HG02938 (cell line): ENCODE results near the gene STAT5A.
"Not testable (repeated sequence)": the region's sequence is repeated elsewhere in the genome, so short reads cannot be mapped to it uniquely, and the experiment has no call there.

Source experiments
- ATAC-seq: cut with Tn5 transposase; IDR thresholded peaks from one replicate; pipeline ENCODE4 v1.9.1; 2021; ENCODE audit warnings: mild to moderate bottlenecking, moderate library complexity; ENCODE audit not compliant: unreplicated experiment

Gene STAT5A

DNA sequence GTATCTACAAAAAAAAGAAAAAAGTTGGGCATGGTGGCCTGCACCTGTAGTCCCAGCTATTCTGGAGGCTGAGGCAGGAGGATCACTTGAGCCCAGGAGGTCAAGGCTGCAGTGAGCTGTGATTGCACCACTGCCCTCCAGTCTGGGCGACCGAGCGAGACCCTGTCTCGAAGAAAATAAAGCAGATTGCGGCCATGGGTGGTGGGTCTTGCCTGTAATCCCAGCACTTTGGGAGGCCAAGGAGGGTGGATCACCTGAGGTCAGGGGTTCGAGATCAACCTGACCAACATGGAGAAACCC, 16.7 kb downstream of the STAT5A start:
- not testable (repeated sequence) for ATAC-seq

DNA sequence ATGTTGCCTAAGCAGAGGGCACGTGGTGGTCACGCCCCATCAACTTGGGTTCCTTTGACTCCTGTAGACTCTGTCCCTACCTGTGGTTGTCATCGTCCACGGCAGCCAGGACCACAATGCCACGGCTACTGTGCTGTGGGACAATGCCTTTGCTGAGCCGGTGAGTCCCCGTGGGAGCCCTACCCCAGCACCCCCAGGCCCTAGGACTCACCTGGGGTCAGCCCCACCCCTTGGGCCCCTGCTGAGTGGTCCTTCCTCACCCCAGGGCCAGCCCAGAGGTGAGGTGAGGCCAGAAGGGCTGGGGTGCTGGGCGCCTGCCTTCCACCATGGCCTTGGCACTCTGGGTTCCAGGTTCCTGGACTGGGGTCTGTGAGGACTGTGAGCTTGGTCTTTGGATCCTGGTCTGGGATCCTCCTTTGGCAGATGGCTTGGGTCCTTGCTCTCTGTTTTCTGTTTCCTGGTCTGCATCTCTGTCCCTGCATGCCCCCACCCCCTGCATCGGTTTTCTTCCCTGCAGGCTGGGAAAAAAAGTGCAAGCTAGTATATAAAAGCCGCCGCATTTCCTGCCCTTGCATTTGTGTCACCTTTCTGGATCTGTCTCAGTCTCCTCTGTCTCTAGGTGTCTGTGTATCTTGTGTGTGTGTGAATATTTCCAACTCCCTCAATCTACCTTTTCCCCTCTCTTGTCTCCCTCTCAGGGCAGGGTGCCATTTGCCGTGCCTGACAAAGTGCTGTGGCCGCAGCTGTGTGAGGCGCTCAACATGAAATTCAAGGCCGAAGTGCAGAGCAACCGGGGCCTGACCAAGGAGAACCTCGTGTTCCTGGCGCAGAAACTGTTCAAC, 17.5 kb downstream of the STAT5A start:
- no peak for ATAC-seq

DNA sequence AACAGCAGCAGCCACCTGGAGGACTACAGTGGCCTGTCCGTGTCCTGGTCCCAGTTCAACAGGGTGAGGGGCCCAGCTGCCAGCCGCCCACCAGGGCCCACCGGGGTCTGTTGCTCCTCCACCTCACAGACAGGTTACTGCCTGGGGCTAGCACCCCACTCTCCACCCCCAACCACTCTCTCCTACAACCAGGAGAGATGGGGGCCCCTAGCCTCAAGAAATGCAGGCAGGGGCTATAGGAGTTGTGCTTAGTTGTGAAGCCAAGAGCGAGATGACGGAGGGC, 18.0 kb downstream of the STAT5A start:
- no peak for ATAC-seq

DNA sequence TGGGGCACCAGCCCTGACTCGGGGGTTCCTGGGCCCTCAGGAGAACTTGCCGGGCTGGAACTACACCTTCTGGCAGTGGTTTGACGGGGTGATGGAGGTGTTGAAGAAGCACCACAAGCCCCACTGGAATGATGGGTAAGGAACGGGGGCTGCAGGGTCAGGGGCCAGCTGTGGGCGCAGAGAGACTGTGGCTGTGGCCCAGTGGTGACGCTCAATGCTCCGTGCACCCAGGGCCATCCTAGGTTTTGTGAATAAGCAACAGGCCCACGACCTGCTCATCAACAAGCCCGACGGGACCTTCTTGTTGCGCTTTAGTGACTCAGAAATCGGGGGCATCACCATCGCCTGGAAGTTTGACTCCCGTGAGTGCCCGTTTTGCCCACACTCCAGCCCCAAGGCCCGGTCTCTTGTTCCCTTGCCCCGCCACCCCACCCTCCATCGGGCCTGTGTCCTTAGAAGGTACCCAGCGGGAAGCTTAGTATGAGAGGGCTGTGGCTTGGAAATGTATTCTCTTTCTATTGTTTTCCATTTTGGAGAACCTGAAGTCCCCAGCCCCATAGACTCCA, 19.1 kb downstream of the STAT5A start:
- ATAC-seq, result no peak

DNA sequence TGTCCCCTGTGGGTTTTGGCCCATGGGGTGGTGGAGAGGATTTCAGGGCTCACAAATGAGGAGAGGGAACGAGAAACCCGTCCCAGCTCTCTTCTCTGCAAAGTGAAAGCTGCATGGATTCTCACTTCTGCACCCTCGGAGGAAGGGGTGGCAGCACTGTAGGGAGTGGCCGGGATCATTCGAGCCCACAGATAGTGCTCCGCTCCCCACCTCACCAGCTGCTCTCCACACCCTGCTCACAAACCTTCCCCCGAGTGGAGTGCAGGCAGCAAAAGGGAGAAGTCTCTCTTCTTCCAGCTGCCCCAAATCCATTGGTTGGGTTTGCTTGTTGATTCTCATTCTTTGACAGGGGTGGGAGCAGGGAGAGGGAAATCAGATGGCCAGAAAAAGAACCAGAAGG, 20.1 kb downstream of the STAT5A start:
- no peak for ATAC-seq

DNA sequence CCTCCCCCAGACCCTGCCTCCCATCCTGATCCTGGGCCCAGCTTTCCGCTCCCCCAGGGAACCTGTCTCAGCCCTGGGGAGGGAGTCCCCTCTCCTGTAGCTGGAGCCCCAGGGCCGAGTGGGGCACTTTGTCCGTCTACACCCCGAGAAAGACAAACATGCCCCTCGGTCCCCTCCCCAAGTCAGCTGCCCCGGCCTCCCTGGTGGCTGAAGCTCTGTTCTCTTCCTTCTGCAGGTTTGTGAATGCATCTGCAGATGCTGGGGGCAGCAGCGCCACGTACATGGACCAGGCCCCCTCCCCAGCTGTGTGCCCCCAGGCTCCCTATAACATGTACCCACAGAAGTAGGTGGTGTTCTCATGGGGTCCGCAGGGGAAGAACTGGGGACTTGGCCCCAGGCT, 20.8 kb downstream of the STAT5A start:
- no peak for ATAC-seq

DNA sequence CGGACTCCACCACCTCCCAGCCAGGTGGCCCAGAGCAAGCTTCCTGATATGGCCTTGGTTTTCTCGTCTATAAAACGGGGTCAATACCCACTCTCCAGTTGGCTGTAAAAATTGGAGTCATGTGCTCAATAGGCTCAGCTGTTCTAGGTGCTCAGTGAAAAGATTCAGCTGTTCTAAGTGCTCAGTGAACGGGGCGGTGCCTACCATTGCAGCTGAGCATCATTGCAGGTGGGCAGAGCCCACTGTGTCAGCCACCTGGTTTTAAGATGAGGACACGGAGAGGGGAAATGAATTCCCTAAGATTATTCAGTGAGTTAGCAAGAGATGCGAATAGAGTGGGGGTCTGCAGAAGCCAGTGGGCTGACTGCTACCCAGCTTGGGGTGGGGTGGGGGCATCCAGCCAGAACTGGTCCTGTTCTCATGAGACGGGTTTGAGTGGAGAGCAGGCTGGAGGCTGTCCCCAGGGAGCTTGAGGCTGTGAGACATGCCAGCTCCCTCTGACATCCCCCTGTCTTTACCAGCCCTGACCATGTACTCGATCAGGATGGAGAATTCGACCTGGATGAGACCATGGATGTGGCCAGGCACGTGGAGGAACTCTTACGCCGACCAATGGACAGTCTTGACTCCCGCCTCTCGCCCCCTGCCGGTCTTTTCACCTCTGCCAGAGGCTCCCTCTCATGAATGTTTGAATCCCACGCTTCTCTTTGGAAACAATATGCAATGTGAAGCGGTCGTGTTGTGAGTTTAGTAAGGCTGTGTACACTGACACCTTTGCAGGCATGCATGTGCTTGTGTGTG, 21.9 kb downstream of the STAT5A start:
- no peak for ATAC-seq

DNA sequence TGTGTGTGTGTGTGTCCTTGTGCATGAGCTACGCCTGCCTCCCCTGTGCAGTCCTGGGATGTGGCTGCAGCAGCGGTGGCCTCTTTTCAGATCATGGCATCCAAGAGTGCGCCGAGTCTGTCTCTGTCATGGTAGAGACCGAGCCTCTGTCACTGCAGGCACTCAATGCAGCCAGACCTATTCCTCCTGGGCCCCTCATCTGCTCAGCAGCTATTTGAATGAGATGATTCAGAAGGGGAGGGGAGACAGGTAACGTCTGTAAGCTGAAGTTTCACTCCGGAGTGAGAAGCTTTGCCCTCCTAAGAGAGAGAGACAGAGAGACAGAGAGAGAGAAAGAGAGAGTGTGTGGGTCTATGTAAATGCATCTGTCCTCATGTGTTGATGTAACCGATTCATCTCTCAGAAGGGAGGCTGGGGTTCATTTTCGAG, 22.5 kb downstream of the STAT5A start:
- no peak for ATAC-seq

DNA sequence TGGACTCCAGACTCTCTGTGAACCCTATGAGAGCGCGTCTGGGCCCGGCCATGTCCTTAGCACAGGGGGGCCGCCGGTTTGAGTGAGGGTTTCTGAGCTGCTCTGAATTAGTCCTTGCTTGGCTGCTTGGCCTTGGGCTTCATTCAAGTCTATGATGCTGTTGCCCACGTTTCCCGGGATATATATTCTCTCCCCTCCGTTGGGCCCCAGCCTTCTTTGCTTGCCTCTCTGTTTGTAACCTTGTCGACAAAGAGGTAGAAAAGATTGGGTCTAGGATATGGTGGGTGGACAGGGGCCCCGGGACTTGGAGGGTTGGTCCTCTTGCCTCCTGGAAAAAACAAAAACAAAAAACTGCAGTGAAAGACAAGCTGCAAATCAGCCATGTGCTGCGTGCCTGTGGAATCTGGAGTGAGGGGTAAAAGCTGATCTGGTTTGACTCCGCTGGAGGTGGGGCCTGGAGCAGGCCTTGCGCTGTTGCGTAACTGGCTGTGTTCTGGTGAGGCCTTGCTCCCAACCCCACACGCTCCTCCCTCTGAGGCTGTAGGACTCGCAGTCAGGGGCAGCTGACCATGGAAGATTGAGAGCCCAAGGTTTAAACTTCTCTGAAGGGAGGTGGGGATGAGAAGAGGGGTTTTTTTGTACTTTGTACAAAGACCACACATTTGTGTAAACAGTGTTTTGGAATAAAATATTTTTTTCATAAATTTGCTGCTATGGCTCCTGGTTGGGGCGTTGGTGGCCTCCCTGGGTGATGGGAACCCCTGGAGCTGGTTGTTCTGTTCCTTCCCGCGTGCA, 23.1 kb downstream of the STAT5A start:
- ATAC-seq, result no peak

DNA sequence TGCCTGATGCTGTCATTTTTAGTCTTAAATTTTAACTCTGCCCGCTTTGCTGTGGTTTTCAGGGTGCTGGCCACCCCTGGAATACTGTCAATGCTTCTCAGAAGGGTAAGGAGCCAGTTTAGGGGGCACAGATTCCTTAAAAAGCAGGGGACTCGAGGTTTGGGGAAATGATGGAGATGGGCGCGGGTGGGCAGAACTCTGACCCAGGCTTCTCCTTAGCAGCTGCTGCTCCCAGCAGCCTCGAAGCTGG, 23.7 kb downstream of the STAT5A start:
- no peak for ATAC-seq

DNA sequence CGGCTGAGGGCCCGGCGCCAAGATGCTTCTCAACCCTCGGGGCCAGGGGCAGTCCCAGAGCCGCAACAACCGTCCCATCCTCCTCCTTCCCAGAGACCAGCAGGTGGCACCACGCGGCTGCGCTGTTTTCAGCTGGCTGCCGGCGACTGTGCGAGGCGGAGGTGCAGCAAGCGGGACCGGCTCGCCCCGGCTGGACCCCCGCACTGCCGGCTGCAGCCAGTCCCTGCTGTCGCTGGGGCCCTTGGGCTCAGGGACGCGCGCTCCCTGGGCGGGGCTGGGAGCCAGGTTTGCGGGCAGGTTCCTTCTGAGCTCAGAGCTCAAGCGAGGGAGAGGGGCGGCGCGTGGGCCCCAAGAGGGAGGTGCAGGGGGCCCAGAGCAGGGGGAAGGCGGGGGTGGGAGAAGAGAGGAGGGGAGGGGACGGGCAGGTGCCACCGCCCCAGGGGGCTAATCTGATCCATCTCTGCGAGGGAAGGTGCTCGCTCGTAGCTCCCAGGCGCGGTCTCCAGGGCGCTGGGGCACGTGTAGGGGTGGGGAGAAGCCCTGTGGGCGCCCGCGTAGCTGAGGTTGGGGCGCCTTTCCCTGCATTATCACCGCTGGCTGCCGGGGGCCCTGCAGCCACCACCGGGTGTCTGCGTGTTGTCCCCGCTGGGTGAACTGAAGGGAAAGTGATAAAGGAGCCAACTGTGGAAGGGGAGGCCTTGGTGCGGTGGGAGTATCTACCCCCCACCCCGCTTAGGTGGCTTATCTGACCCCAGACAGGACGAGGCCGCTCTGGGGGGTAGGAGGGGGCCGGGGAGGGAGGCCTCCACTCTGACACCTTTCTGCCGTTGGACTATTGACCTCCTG, 24.2 kb downstream of the STAT5A start:
- no peak for ATAC-seq

DNA sequence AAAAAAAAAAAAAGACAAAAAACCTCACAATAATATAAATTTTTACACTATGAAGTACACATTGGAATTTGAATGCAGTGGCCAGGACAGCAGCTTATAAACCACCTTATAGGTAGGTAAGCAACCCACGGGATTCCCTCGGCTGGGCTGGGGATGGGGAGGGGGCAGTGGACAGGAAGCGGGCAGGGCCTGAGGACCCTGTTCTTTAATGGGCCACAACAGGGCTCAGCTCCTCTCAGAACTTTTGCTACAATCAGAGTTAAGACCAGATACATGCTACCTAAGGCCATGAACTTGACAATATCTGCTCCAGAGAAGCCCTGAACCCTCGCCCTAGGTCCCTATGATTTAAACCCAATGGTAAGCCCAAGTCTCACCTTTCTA, 25.1 kb downstream of the STAT5A start:
- ATAC-seq, result no peak

DNA sequence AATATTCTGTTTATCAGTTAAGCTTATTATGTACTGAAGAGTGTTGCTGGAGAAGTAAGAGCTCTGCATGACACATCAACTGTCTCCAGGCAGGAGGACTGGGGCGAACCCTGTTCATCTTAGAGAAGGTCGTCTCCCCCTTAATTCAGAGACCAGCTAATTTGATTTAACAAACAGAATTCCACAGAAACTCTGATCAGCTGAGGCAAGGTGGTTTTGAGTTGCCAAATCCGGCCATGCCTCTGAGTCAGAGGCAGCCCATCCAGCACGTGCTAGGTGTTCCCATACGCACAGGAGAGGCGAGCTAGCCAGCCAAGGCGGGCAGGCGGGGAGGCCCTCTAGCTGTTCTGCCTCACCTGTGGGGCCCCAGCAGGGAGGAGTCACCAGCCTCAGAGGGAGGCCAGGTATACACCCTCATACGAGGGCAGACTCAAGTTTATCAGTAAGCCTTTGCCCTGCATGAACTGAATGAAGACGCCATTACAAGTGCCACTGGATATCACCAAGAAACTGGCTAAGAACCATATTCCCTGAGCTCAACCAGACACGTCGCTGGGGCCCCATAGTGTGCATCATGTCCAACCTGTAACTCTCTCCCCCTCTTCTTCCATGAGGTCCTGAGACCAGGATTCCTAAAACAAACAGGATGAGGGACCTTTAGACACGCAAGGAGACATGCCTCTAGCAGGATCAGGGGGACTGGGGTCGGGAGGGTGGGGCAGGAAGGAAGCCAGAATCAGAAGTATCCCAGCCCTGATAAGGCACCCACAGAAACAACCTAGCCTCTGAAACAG, 25.7 kb downstream of the STAT5A start:
- ATAC-seq, result no peak

DNA sequence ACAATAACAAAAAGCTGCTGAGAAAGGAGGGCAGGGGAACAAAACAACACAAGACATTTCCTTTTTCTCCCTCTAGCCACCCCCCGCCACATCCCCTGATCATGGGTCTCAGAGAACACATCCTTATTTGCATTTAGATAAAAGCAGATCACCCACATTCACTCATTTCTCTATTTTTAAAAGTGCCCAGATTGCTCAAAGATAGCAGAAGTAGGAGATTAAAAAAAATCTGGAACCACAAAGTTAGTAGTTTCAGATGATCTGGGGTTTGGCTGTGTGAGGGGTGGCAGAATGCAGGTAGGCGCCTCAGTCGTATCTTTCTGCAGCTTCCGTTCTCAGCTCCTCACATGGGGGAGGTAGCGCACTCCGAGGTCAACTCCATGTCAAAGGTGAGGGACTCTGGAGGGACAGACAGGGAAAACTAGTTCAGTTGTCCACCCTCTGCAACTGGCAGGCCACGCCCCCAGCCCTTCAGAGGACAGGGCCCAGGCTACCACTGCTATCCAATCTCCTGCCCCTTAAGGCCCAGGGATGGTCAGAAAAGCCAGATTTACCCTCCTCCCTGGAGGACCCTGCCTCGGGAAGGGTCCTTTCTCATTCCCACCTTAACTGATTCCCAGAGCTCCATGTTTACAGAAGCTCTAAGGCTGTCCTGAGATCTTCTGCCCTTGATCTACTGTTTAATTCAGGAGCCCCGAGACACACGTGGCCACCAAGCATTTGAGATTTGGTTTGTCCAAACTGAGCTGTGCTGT, 27.3 kb downstream of the STAT5A start:
- ATAC-seq, result no peak

DNA sequence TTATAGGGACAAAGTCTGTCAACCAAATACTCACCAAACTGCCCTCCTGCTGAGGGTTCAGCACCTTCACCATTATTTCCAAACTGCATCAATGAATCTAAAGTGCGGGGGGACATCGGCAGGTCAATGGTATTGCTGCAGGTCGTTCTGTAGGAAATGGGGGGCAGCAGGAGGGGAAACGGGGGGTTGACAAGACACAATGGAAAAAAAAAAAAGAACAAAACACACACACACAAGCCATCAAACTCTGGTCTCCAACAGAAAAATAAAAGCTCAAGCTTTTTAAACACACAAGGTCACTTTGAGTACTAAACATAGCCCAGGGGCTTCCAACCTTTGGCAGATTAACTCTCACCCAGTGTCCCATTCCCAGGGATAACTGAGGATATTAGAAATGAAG, 28.5 kb downstream of the STAT5A start:
- ATAC-seq, result no peak

DNA sequence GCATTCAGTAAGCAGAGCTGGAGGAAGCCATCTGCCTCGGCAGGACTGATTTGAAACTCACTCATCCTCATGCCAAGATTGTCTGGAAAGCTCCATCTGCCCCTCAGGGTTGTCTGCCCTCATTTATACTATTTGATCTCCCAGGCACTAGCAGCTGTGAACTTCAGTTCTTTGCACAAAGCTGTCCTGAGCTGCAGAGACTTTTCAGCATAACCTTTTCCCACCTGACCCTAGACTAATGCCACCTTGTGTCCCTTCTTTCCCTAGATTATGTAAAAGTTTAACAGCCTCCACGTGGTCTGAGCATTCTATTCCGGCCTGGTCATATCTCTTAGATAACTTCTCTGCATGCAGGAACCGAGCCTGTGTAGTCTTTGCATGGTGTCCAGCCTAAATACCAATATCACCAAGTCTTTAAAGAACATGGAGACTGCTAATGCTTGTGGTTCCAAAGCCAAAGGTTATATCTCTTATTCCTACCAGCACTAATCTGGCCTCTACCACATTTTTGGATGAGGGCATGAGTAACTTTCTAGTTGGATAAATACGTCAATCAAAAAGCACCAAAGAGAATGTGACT, 29.1 kb downstream of the STAT5A start:
- no peak for ATAC-seq

DNA sequence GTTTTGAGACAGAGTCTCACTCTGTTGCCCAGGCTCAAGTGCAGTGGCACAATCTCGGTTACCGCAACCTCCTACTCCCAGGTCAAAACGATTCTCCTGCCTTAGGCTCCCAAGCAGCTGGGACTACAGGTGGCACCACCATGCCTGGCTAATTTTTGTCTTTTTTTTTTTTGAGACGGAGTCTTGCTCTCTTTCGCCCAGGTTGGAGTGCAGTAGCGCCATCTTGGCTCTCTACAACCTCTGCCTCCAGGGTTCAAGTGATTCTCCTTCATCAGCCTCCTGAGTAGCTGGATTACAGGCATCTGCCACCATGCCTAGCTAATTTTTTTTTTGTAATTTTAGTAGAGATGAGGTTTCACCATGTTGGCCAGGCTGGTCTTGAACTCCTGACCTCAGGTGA, 29.7 kb downstream of the STAT5A start:
- ATAC-seq, result not testable (repeated sequence)

DNA sequence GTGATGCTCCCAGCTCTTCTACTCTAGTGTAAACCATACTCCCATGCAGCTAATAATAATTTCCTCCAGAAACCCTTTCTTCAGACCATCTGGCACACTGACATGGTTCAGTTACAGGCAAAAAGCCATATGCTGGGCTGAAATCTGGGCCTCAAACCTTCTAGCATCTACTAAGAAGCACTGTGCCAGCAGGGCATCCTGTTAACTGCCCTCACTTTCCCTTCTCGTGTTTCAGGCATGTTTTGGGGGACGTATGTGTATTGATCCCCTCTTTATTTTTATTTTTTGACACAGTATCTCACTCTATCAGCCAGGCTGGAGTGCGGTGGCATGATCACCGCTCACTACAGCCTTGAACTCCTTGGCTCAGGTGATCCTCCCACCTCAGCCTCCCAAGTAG, 33.3 kb downstream of the STAT5A start:
- ATAC-seq, result no peak
